Measurements from ENCODE around the gene ENPEP. TPM values are rescaled to one million over a fixed set of nuclear protein-coding genes. Genes with fewer than 3 reads are reported as not detected.

The ENPEP gene
- polyA plus RNA-seq, 3 donors, result 155 to 240 (median 194) TPM

DNA sequence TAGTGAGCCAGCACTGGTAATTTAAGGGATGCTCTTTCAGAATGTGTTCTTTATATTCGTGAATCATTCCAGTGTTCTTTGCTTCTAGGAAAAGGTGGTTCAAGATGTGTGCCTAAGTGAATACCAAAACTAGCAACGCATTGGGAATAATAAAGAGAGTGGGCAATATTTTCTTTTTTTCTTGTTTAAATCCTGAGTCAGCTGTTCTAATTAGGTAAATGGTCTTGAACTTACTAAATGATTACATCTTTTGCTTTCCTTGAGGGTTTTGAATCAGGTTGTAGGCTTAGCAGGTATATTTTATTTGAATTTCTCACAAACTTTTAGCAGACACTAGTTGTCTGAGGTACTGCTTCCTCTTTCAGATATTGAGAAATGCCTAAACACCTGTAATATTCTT lies 29.5 kb downstream of the ENPEP start:
- no peak for DNase-seq (ENCODE audit: extremely low read depth in 1 of 11, low read depth in 9 of 11, low spot score in 4 of 11)

DNA sequence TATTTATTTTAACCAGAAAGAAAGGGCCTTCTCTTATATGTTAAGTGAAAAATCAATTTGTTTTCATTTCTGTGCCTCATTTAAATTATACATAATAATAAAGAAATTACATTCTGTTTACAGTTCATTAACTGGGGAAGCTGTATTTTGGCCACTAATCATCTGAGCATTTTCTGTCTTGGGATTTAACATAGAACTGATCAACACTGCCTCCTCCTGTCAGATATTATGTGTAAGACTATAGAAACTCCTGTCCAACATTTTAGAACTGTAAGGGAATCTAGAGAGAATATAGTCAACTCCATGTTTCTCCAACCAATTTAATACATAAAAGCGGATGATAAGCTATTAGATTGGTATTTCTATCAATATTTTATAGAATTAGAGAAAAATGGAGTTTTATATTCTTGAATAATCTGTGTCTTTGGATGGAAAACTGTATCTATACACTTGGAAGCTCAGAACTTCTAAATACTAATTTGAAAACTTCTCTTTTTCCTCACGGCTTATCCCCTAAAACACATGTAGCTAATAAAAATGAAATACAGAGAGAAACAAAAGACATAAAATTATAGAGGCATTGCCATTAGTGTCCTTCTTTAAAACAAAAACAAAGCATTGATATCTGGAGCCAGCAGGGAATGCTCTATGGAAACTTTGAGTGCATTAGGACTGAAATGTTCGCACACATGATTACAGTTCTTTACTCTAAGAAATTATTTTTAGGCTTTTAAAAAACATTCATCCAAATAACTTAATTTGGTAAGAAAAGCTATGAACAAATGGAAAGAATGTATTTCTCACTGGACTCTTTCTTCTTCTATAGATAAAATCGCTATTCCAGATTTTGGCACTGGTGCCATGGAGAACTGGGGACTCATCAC lies 33.1 kb downstream of the ENPEP start:
- peak in 1 of 11 donors; percentile 29 for DNase-seq (ENCODE audit: extremely low read depth in 1 of 11, low read depth in 9 of 11, low spot score in 4 of 11)

DNA sequence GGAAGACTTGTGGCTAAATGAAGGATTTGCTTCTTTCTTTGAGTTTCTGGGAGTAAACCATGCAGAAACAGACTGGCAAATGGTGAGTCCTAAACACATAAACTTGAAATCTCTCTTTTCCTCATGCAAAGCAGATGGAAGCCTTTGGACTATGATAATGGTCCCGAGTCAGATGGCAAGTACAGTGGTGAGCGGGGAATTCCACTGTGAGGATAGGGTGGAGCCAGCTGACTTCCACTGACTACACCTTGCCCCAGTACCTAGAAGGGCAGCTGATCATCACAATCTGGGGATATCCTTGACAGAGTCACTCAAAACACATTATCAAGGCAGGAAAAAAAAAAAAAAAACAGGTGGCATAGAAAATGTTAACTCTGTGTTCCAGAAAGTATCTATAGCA lies 34.3 kb downstream of the ENPEP start:
- no peak for DNase-seq (ENCODE audit: extremely low read depth in 1 of 11, low read depth in 9 of 11, low spot score in 4 of 11)

- peak in 5 of 11 donors; percentile 38 to 74 (median 53) for DNase-seq (ENCODE audit: extremely low read depth in 1 of 11, low read depth in 9 of 11, low spot score in 4 of 11)
These were observed 35.1 kb downstream of the ENPEP start for GRCh38 chr4:110510955-110511544.

GRCh38 chr4:110512901-110513300 lies 36.9 kb downstream of the ENPEP start:
- DNase-seq (ENCODE audit: extremely low read depth in 1 of 11, low read depth in 9 of 11, low spot score in 4 of 11), result no peak

DNA sequence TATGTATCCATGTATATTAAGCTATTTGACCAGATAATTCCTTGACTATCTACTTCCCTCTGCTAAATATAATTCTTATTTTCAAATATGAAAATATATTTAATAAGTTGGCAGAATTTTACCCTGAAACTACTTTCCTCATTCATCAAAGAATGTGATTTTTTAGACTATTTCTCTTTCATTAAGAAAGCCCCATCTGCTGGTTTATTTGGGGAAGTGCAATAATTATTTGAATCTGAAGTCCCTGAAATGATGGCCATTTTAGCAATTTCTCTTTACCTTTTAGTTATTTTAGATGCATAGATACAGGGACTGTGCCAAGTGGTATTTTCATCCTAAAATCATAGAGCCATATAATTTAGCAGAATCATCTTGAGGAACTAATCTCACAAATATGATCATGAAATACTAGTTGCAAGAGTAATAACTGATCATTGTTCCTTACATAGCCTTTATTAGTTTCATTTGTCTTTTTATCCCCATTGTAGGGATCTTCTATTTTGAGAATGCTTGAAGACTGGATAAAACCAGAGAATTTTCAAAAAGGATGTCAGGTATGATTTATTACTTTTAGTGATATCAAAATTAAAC lies 39.0 kb downstream of the ENPEP start:
- peak in 2 of 11 donors; percentile 13 to 37 for DNase-seq (ENCODE audit: extremely low read depth in 1 of 11, low read depth in 9 of 11, low spot score in 4 of 11)

DNA sequence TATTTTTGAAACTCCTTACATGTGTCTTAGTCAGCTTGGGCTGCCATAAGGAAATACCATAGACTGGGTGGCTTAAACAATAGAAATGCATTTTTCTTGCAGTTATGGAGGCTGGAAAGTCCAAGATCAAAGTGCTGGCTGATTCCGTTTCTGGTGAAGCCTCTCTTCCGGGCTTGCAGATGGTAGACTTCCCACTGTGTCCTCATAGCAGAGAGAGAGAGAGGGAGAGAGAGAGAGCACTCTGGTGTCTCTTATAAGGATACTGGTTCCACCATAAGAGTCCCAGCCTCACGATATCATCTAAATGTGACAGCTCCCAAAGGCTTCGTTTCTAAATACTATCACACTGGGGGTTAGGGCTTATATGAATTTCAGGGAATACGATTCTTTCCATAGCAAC lies 39.7 kb downstream of the ENPEP start:
- DNase-seq (ENCODE audit: extremely low read depth in 1 of 11, low read depth in 9 of 11, low spot score in 4 of 11), result no peak

DNA sequence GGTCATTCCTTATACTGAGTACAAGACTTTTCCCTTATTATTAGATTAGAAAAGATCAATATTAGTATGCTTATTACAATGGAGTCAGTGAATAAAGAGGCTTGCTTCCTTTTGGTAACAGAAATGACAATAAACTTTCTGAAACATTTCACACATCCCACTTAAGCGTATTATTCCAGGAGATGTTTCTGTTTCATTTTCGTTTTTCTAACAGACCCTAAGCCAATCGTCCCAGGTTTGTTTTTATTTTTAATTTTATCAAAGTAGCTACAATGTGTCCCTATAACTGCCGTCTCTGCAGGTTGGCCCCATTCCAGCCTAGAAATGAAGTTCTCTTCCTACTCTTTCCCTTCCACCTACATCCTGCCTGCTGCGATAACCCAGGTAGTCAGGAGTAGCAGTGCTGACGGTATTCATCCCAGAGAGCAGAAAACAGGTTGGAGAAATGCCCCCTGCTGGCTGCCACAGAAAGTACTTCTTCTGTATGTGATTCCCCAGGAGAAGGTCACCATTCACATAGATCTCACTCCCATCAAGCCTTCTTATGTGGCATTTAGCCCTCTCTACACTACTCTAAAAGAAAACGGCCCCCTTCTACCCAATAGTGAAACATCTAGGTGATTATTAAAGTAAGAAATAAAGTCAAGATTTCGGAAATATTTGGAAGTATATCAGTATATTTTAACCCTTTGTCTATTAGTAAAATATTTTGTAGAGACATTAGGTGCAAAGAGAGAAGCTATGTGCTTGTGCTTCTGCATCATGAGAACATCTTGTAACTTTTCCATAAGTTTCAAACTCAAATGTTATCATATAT lies 40.4 kb downstream of the ENPEP start:
- peak in 4 of 11 donors; percentile 47 to 66 (median 56) for DNase-seq (ENCODE audit: extremely low read depth in 1 of 11, low read depth in 9 of 11, low spot score in 4 of 11)

DNA sequence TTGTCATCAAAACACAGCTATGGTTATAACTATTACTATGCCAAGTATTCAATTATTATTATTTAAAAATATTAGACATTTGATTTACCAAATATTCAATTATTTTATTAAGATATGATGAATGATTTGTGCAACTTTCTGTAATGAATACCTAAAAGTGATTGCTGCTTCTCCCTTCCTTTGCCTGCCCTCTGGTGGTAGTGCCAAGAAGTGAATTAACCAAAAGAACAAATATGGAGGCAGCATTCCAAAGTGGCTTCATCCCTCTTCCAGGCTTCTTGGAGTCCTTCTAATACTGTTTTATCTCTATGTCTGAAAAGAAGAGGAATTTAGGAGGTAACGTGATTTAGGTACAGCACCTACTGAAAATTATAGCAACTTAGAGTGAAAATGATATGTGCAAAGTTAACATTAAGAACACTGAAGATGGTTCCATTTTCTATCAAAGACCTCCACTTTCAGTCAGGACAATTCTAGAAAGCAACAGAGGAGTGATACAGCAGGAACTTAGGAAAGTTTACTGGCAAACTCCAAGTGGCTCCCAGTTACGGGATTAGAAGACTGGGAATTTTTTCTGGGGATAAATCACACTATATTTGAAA lies 43.0 kb downstream of the ENPEP start:
- no peak for DNase-seq (ENCODE audit: extremely low read depth in 1 of 11, low read depth in 9 of 11, low spot score in 4 of 11)

DNA sequence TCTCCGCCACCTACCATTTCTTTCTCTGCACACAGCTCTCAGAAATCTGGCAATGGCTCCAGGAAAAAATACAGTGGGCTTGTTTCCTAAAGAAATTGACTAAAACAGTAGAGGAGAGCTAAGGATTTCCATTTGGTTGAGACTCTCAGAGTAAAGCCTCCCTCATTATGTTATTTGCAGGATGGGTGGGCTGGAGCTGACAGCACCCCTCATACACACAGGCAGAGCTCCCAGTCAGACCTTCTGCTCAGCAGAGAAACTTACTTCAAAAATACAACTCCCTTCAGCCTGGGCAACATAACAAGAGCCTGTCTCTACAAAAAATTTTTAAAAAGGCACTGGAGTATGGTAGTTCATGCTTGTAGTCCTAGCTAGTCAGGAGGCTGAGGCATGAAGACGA lies 44.9 kb downstream of the ENPEP start:
- DNase-seq (ENCODE audit: extremely low read depth in 1 of 11, low read depth in 9 of 11, low spot score in 4 of 11), result no peak

DNA sequence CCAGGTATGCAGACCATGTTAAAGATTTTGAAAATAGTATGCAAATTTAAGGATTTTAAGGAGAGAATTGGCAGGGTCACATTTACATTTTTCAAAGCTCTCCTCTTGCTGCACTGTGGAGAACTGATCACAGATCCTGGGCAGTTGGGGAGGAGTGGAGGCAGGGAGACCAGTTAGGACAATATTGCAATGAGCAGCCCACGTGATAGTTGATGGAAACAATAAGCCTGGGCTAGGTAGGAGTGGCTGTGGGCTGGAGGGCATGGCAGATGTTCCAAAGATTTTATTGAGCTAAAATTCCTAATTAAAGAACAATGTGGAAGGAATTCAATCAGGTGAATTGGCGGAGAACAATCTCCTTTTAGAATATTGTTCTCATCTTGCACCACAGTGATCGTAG lies 50.6 kb downstream of the ENPEP start:
- no peak for DNase-seq (ENCODE audit: extremely low read depth in 1 of 11, low read depth in 9 of 11, low spot score in 4 of 11)

DNA sequence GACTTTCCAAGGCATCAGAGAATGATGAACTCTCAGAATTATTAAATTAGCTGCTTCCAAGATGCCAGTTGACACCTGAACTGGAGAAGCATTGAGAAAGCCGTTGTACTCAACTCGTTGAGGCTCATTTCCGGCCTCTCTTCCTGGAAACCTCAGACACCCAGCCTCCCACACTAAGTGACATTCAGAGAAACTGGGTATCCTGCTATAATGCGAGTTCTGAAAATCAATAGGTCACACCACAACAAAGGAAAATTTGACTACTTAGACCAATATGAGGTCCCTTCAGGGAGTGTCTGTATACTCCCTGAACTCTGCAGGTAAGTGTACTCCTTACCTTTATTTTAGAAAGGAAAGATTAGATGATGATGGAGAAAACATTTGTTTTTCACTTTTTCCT lies 51.2 kb downstream of the ENPEP start:
- DNase-seq (ENCODE audit: extremely low read depth in 1 of 11, low read depth in 9 of 11, low spot score in 4 of 11), result no peak

DNA sequence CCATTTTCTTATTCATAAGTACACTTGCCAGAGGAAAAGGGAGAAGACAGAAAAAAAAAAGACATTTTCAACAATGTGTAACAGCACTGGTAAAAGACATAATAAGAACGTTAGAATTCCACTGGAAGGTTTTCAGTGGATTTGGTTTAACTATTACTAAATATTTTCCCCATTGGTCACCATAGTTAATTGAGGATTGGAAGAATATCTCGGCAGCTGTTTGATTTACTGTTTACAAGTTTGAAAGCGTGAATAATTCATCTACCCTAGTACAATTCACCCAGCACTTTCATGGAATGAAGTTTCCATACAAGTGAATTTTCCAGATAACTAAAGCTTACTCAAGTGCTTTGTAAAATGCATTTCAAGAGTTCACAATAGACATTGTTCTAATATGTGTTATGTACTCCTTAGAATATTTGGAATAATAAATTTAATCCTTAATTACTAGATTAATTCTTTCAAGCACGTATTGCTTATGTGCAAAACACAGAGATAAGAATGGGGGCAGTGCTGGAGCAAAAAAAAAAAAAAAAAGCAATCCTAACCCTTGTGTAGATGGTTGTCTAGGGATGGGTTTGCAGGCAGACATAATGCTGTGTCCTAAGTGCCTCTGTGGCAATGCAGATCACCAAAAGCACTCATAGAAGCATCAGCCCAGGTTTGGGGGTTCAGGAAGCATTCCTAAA lies 57.1 kb downstream of the ENPEP start:
- DNase-seq (ENCODE audit: extremely low read depth in 1 of 11, low read depth in 9 of 11, low spot score in 4 of 11), result no peak

DNA sequence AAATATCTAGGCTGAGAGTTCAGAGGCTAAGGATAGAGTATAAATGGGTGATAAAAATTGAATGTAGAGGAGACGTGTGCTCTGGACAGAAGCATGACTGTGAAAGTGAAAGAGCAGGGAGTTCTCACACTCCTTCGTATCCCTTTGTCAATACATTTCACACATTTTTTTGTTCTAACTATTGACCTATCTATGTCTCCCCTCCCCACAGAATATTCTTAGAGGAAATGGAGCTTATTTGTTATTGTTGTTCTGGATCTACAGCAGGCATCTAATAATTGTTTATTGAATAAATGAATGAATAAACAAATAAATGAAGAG lies 57.6 kb downstream of the ENPEP start:
- no peak for DNase-seq (ENCODE audit: extremely low read depth in 1 of 11, low read depth in 9 of 11, low spot score in 4 of 11)

GRCh38 chr4:110533940-110534339 lies 58.0 kb downstream of the ENPEP start:
- no peak for DNase-seq (ENCODE audit: extremely low read depth in 1 of 11, low read depth in 9 of 11, low spot score in 4 of 11)

GRCh38 chr4:110540581-110540980 lies 64.6 kb downstream of the ENPEP start:
- DNase-seq (ENCODE audit: extremely low read depth in 1 of 11, low read depth in 9 of 11, low spot score in 4 of 11), result peak in 6 of 11 donors; percentile 7 to 26 (median 18)

GRCh38 chr4:110540982-110541451 lies 65.1 kb downstream of the ENPEP start:
- DNase-seq (ENCODE audit: extremely low read depth in 1 of 11, low read depth in 9 of 11, low spot score in 4 of 11), result peak in 1 of 11 donors; percentile 15

- DNase-seq (ENCODE audit: extremely low read depth in 1 of 11, low read depth in 9 of 11, low spot score in 4 of 11), result no peak
These were observed 67.6 kb downstream of the ENPEP start for GRCh38 chr4:110543577-110543976.

Data from renal cortex interstitium (tissue), 11 donors.